ENCODE results near the gene CT83. TPM values are rescaled to one million over a fixed set of nuclear protein-coding genes. Genes with fewer than 3 reads are reported as not detected.

CT83 gene
- total RNA-seq, 1 donor from 2014 or later, result not detected

GRCh38 chrX:116436358-116436816 is 26.4 kb downstream of the CT83 start, which contains the start of gene SLC6A14:
TSS of gene SLC6A14 (plus strand) at chrX:116436606. CDS start at chrX:116436710, 104 bp downstream.
- no peaks in the 10 kb centered on the region for H3K27me3 Mint-ChIP-seq (ENCODE audit: low read depth, unreplicated experiment)
- TF ChIP-seq EZH2 (IDR thresholded peaks at IDR 0.05; ENCODE audit: insufficient read depth, low read length), result no peak
- no peak for TF ChIP-seq CTCF (IDR thresholded peaks at IDR 0.05; ENCODE audit: insufficient read depth, low read depth, low read length)
- FAIRE-seq (no peak), DNase-seq (ENCODE audit: low read depth) (no peak)
- no peak within 1 kb of the TSS for H3K4me3 Mint-ChIP-seq (ENCODE audit: unreplicated experiment)
- Histone ChIP-seq H3K27me3 (ENCODE audit: insufficient read depth, low read length) (no peaks in the 10 kb centered on the region), H3K4me3 (ENCODE audit: insufficient read depth, low read depth, low read length) (no peak within 1 kb of the TSS), H2AFZ (ENCODE audit: low read depth, low read length) (no peak within 1 kb of the TSS), H3K9me3 (ENCODE audit: insufficient read depth, low read depth, low read length) (no peaks in the 10 kb centered on the region), H4K20me1 (ENCODE audit: insufficient read depth, low read length) (no peaks in the 10 kb centered on the region), H3K36me3 (ENCODE audit: insufficient read depth, low read length) (no peaks in the 10 kb centered on the region), H3K79me2 (ENCODE audit: insufficient read depth, low read length) (no peaks in the 10 kb centered on the region), H3K4me2 (ENCODE audit: low read length) (no peak within 1 kb of the TSS), H3K9ac (ENCODE audit: low read length) (no peak within 1 kb of the TSS), H3K27ac (ENCODE audit: low read depth, low read length) (no peak within 1 kb of the TSS), H3K4me1 (ENCODE audit: insufficient read depth, low read length) (no peaks in the 10 kb centered on the region)
- H3K36me3 Mint-ChIP-seq (ENCODE audit: low read depth, unreplicated experiment), result no peaks in the 10 kb centered on the region
- H3K9me3 Mint-ChIP-seq (ENCODE audit: unreplicated experiment), result no peaks in the 10 kb centered on the region
- no peak within 1 kb of the TSS for H3K27ac Mint-ChIP-seq (ENCODE audit: unreplicated experiment)
- H3K4me1 Mint-ChIP-seq (ENCODE audit: low read depth, unreplicated experiment), result no peaks in the 10 kb centered on the region

- H3K36me3 ChIP-seq (ENCODE audit: insufficient read depth, low read length), result no peaks in the 10 kb centered on the region
- no peaks in the 10 kb centered on the region for H3K4me1 ChIP-seq (ENCODE audit: insufficient read depth, low read length)
- no peak overlapping the region for H3K4me2 ChIP-seq (ENCODE audit: low read length)
- Mint-ChIP-seq H3K36me3 (ENCODE audit: low read depth, unreplicated experiment) (no peaks in the 10 kb centered on the region), H3K4me3 (ENCODE audit: unreplicated experiment) (no peak overlapping the region), H3K27me3 (ENCODE audit: low read depth, unreplicated experiment) (no peaks in the 10 kb centered on the region), H3K4me1 (ENCODE audit: low read depth, unreplicated experiment) (no peaks in the 10 kb centered on the region), H3K9me3 (ENCODE audit: unreplicated experiment) (no peaks in the 10 kb centered on the region), H3K27ac (ENCODE audit: unreplicated experiment) (no peak overlapping the region)
- H3K27ac ChIP-seq (ENCODE audit: low read depth, low read length), result no peak overlapping the region
- no peak overlapping the region for H3K4me3 ChIP-seq (ENCODE audit: insufficient read depth, low read depth, low read length)
- no peak overlapping the region for H2AFZ ChIP-seq (ENCODE audit: low read depth, low read length)
- DNase-seq (ENCODE audit: low read depth), result no peak
- no peak for TF ChIP-seq EZH2 (IDR thresholded peaks at IDR 0.05; ENCODE audit: insufficient read depth, low read length)
- TF ChIP-seq CTCF (IDR thresholded peaks at IDR 0.05; ENCODE audit: insufficient read depth, low read depth, low read length), result no peak
- H4K20me1 ChIP-seq (ENCODE audit: insufficient read depth, low read length), result no peaks in the 10 kb centered on the region
- H3K79me2 ChIP-seq (ENCODE audit: insufficient read depth, low read length), result no peaks in the 10 kb centered on the region
- no peak overlapping the region for H3K9ac ChIP-seq (ENCODE audit: low read length)
- FAIRE-seq, result no peak
- no peaks in the 10 kb centered on the region for H3K9me3 ChIP-seq (ENCODE audit: insufficient read depth, low read depth, low read length)
- H3K27me3 ChIP-seq (ENCODE audit: insufficient read depth, low read length), result no peaks in the 10 kb centered on the region
Observed at GRCh38 chrX:116435597-116435996, 27.2 kb downstream of the CT83 start.

GRCh38 chrX:116427978-116428377 is 34.8 kb downstream of the CT83 start:
- TF ChIP-seq EZH2 (IDR thresholded peaks at IDR 0.05; ENCODE audit: insufficient read depth, low read length), result no peak
- no peak for TF ChIP-seq CTCF (IDR thresholded peaks at IDR 0.05; ENCODE audit: insufficient read depth, low read depth, low read length)
- Histone ChIP-seq H3K4me1 (ENCODE audit: insufficient read depth, low read length) (no peaks in the 10 kb centered on the region), H3K36me3 (ENCODE audit: insufficient read depth, low read length) (no peaks in the 10 kb centered on the region), H3K4me2 (ENCODE audit: low read length) (no peak overlapping the region), H2AFZ (ENCODE audit: low read depth, low read length) (no peak overlapping the region), H3K79me2 (ENCODE audit: insufficient read depth, low read length) (no peaks in the 10 kb centered on the region), H3K27ac (ENCODE audit: low read depth, low read length) (no peak overlapping the region), H4K20me1 (ENCODE audit: insufficient read depth, low read length) (no peaks in the 10 kb centered on the region), H3K9ac (ENCODE audit: low read length) (no peak overlapping the region), H3K27me3 (ENCODE audit: insufficient read depth, low read length) (no peaks in the 10 kb centered on the region), H3K9me3 (ENCODE audit: insufficient read depth, low read depth, low read length) (no peaks in the 10 kb centered on the region), H3K4me3 (ENCODE audit: insufficient read depth, low read depth, low read length) (no peak overlapping the region)
- no peak overlapping the region for H3K27ac Mint-ChIP-seq (ENCODE audit: unreplicated experiment)
- no peaks in the 10 kb centered on the region for H3K36me3 Mint-ChIP-seq (ENCODE audit: low read depth, unreplicated experiment)
- H3K4me1 Mint-ChIP-seq (ENCODE audit: low read depth, unreplicated experiment), result no peaks in the 10 kb centered on the region
- H3K4me3 Mint-ChIP-seq (ENCODE audit: unreplicated experiment), result no peak overlapping the region
- H3K27me3 Mint-ChIP-seq (ENCODE audit: low read depth, unreplicated experiment), result no peaks in the 10 kb centered on the region
- FAIRE-seq (peak; percentile 91), DNase-seq (ENCODE audit: low read depth) (no peak)
- H3K9me3 Mint-ChIP-seq (ENCODE audit: unreplicated experiment), result no peaks in the 10 kb centered on the region
